NCI-H82 (cell line): ENCODE results near the gene PAX8.

Source experiments
- DNase-seq: peaks from one replicate; lab custom pipeline; 2025; lab: John Stamatoyannopoulos, UW

PAX8 gene

GRCh38 chr2:113167115-113167932 is 111.4 kb downstream of the PAX8 start:
- DNase-seq = no peak

GRCh38 chr2:113166187-113166645 is 112.5 kb downstream of the PAX8 start:
- no peak for DNase-seq
